H9 (cell line): ENCODE data around the gene ISCA1. TPM values are rescaled to one million over a fixed set of nuclear protein-coding genes. Genes with fewer than 3 reads are reported as not detected.

Source experiments
- DNase-seq: peaks from one replicate; pipeline ENCODE4 v3.0.0-alpha.2; 2017
- H2AFZ ChIP-seq: one replicate; pipeline ENCODE4 v1.6.1; 2013; ENCODE audit warnings: mild to moderate bottlenecking, low read length, control low read depth, moderate library complexity
- H2AK5ac ChIP-seq: 2 replicates; pipeline ENCODE4 v1.6.1; 2013; ENCODE audit warnings: low read length, control low read depth, mixed read lengths; ENCODE audit not compliant: insufficient read length
- H2BK120ac ChIP-seq: one replicate; pipeline ENCODE4 v1.6.1; 2013; ENCODE audit warnings: low read depth, mild to moderate bottlenecking, low read length, control low read depth, inconsistent platforms; ENCODE audit not compliant: poor library complexity, severe bottlenecking
- H2BK12ac ChIP-seq: 2 replicates; pipeline ENCODE4 v1.6.1; 2013; ENCODE audit warnings: low read length, control low read depth, mixed read lengths, low read depth; ENCODE audit not compliant: insufficient read length
- H2BK15ac ChIP-seq: 2 replicates; pipeline ENCODE4 v1.6.1; 2013; ENCODE audit warnings: low read depth, low read length, control low read depth
- H2BK20ac ChIP-seq: one replicate; pipeline ENCODE4 v1.6.1; 2013; ENCODE audit warnings: low read depth, mild to moderate bottlenecking, low read length, control low read depth, inconsistent platforms; ENCODE audit not compliant: poor library complexity, severe bottlenecking
- H2BK5ac ChIP-seq: 2 replicates; pipeline ENCODE4 v1.6.1; 2013; ENCODE audit warnings: low read length, control low read depth, mixed read lengths; ENCODE audit not compliant: insufficient read length
- H3K14ac ChIP-seq: 2 replicates; pipeline ENCODE4 v1.6.1; 2013; ENCODE audit warnings: low read length, control low read depth; ENCODE audit not compliant: insufficient read depth
- H3K18ac ChIP-seq: 2 replicates; pipeline ENCODE4 v1.6.1; 2013; ENCODE audit warnings: low read depth, mild to moderate bottlenecking, mixed read lengths, low read length, control low read depth; ENCODE audit not compliant: insufficient read length
- H3K23ac ChIP-seq: 2 replicates; pipeline ENCODE4 v1.6.1; 2013; ENCODE audit warnings: low read length, control low read depth, mixed read lengths, low read depth; ENCODE audit not compliant: insufficient read length
- H3K23me2 ChIP-seq: 2 replicates; pipeline ENCODE4 v1.6.1; 2013; ENCODE audit warnings: low read depth, mild to moderate bottlenecking, mixed read lengths, low read length, control low read depth; ENCODE audit not compliant: insufficient read length, poor library complexity, severe bottlenecking
- H3K27ac ChIP-seq: 2 replicates; pipeline ENCODE4 v1.5.1; 2013; ENCODE audit warnings: low read length, control low read depth, mixed read lengths, low read depth; ENCODE audit not compliant: insufficient read length
- H3K27me3 ChIP-seq: 2 replicates; pipeline ENCODE4 v1.6.1; 2013; ENCODE audit warnings: low read length, control low read depth, inconsistent platforms; ENCODE audit not compliant: insufficient read depth
- H3K4ac ChIP-seq: 2 replicates; pipeline ENCODE4 v1.6.1; 2013; ENCODE audit warnings: low read depth, mild to moderate bottlenecking, control low read depth, inconsistent platforms, low read length, moderate library complexity
- H3K4me1 ChIP-seq: 2 replicates; pipeline ENCODE4 v1.6.1; 2013; ENCODE audit warnings: low read length, control low read depth, inconsistent platforms; ENCODE audit not compliant: insufficient read depth
- H3K4me2 ChIP-seq: 2 replicates; pipeline ENCODE4 v1.6.1; 2013; ENCODE audit warnings: low read length, control low read depth, mixed read lengths; ENCODE audit not compliant: insufficient read length, insufficient read depth
- H3K56ac ChIP-seq: 2 replicates; pipeline ENCODE4 v1.6.1; 2013; ENCODE audit warnings: low read depth, mild to moderate bottlenecking, mixed read lengths, low read length, control low read depth; ENCODE audit not compliant: insufficient read length
- H3K79me1 ChIP-seq: 2 replicates; pipeline ENCODE4 v1.6.1; 2013; ENCODE audit warnings: low read depth, mild to moderate bottlenecking, moderate library complexity, low read length, control low read depth, inconsistent platforms; ENCODE audit not compliant: insufficient read depth, poor library complexity, severe bottlenecking
- H3K79me2 ChIP-seq: 2 replicates; pipeline ENCODE4 v1.6.1; 2013; ENCODE audit warnings: low read length, control low read depth, inconsistent platforms; ENCODE audit not compliant: insufficient read depth
- H3K9ac ChIP-seq: 2 replicates; pipeline ENCODE4 v1.6.1; 2013; ENCODE audit warnings: low read length, control low read depth, mixed read lengths; ENCODE audit not compliant: insufficient read length; ENCODE audit errors: extremely low read depth
- H3K9me3 ChIP-seq: one replicate; pipeline ENCODE4 v1.6.1; 2013; ENCODE audit warnings: low read depth, low read length, inconsistent platforms; ENCODE audit not compliant: control insufficient read depth
- H3T11ph ChIP-seq: one replicate; pipeline ENCODE4 v1.6.1; 2013; ENCODE audit warnings: mild to moderate bottlenecking, low read length, control low read depth, inconsistent platforms
- H4K20me1 ChIP-seq: one replicate; pipeline ENCODE4 v1.6.1; 2013; ENCODE audit not compliant: control insufficient read depth, insufficient read length, insufficient read depth
- H4K5ac ChIP-seq: 2 replicates; pipeline ENCODE4 v1.6.1; 2013; ENCODE audit warnings: low read depth, mild to moderate bottlenecking, mixed read lengths, low read length, control low read depth; ENCODE audit not compliant: insufficient read length
- H4K8ac ChIP-seq: replicated peaks from 2 replicates; pipeline ENCODE4 v1.6.1; 2013; ENCODE audit warnings: low read length, control low read depth, mixed read lengths, low read depth; ENCODE audit not compliant: insufficient read length
- H4K91ac ChIP-seq: 2 replicates; pipeline ENCODE4 v1.6.1; 2013; ENCODE audit warnings: low read depth, mild to moderate bottlenecking, moderate library complexity, mixed read lengths, low read length, control low read depth; ENCODE audit not compliant: insufficient read length
- H3K27ac Mint-ChIP-seq, 3 experiments: 2 replicates in 2 of 3; 3 replicates in 1 of 3; pipeline ENCODE4 v1.8.0; 2020 to 2021; ENCODE audit warnings: mixed read lengths in 3 of 3, mild to moderate bottlenecking in 1 of 3, moderate library complexity in 1 of 3
- H3K27me3 Mint-ChIP-seq: 2 replicates; pipeline ENCODE4 v1.8.0; 2021; ENCODE audit warnings: low read depth, mild to moderate bottlenecking, moderate library complexity, mixed read lengths
- H3K36me3 Mint-ChIP-seq, 3 experiments: 2 replicates in 2 of 3; 3 replicates in 1 of 3; pipeline ENCODE4 v1.8.0; 2020 to 2021; ENCODE audit warnings: low read depth in 3 of 3, mixed read lengths in 3 of 3; ENCODE audit not compliant: insufficient read depth in 1 of 3
- H3K4me1 Mint-ChIP-seq, 2 experiments: 2 replicates each; pipeline ENCODE4 v1.8.0; 2020; ENCODE audit warnings: mixed read lengths in 2 of 2
- H3K4me3 Mint-ChIP-seq, 2 experiments: 2 replicates in 1 of 2; 3 replicates in 1 of 2; pipeline ENCODE4 v1.8.0; 2020 to 2021; ENCODE audit warnings: mild to moderate bottlenecking in 2 of 2, mixed read lengths in 2 of 2, moderate library complexity in 1 of 2
- H3K9me3 Mint-ChIP-seq, 2 experiments: 2 replicates in 1 of 2; 3 replicates in 1 of 2; pipeline ENCODE4 v1.8.0; 2020; ENCODE audit warnings: mild to moderate bottlenecking in 2 of 2, mixed read lengths in 2 of 2, moderate library complexity in 1 of 2
- CTCF ChIP-seq: fragments of 200-600 bp; sonication (generic); conservative IDR thresholded peaks from 3 replicates; pipeline ENCODE4 v1.8.0; 2021; ENCODE audit warnings: antibody characterized with exemption, mild to moderate bottlenecking
- WGBS: extraction: QIAGEN DNeasy Blood & Tissue Kit; methylation state at CpG from one replicate; pipeline ENCODE4 v1.1.7; 2013; ENCODE audit warnings: missing lambda C conversion rate, low lambda C conversion rate, mixed read lengths; ENCODE audit not compliant: insufficient read length; ENCODE audit errors: extremely low coverage; 5-methylcytosine and 5-hydroxymethylcytosine counted together
- total RNA-seq: library from RNA; stranded (reverse); gene quantifications from 2 replicates; pipeline ENCODE4 v1.2.1, GENCODE V29; 2021

Gene ISCA1
- total RNA-seq, 1 experiment from 2014 or later: 33.3 TPM

- no peak overlapping the region for H3K4ac ChIP-seq
- no peak overlapping the region for H3K9ac ChIP-seq
- H3T11ph ChIP-seq: no peak overlapping the region
- H2BK12ac ChIP-seq: no peak overlapping the region
- no peak overlapping the region for H3K27ac ChIP-seq
- no peak for DNase-seq
- H3K23me2 ChIP-seq: no peaks in the 10 kb centered on the region
- H3K9me3 ChIP-seq: peaks cover 9% of the 10 kb centered on the region
- no peak overlapping the region for H2BK15ac ChIP-seq
- H2BK120ac ChIP-seq: no peak overlapping the region
- no peak overlapping the region for H4K5ac ChIP-seq
- no peaks in the 10 kb centered on the region for H3K27me3 Mint-ChIP-seq
- no CpG with 5 or more reads among the region's 1 CpG for WGBS
- no peaks in the 10 kb centered on the region for H3K27me3 ChIP-seq
- no peak overlapping the region for H4K91ac ChIP-seq
- H3K27ac Mint-ChIP-seq: no peak overlapping the region
- no peak overlapping the region for H2AFZ ChIP-seq
- no peaks in the 10 kb centered on the region for H3K79me2 ChIP-seq
- no peaks in the 10 kb centered on the region for H3K4me1 ChIP-seq
- H2BK5ac ChIP-seq: no peak overlapping the region
- H2BK20ac ChIP-seq: no peak overlapping the region
- H3K9me3 Mint-ChIP-seq: peaks cover 16 to 24% of the 10 kb centered on the region in 2 experiments
- no peak overlapping the region for H3K4me2 ChIP-seq
- no peak overlapping the region for H3K4me3 Mint-ChIP-seq
- no peak for TF ChIP-seq CTCF
- no peak overlapping the region for H4K8ac ChIP-seq
- no peak overlapping the region for H3K14ac ChIP-seq
- no peak overlapping the region for H2AK5ac ChIP-seq
- peaks cover 10 to 12% (median 11%) of the 10 kb centered on the region in 3 experiments for H3K36me3 Mint-ChIP-seq
- H4K20me1 ChIP-seq: no peaks in the 10 kb centered on the region
- no peak overlapping the region for H3K23ac ChIP-seq
- H3K56ac ChIP-seq: no peak overlapping the region
- H3K4me1 Mint-ChIP-seq: peaks cover 0 to 5% of the 10 kb centered on the region in 2 experiments; a peak in 1 of 4 replicates
- no peaks in the 10 kb centered on the region for H3K79me1 ChIP-seq
- no peak overlapping the region for H3K18ac ChIP-seq
These were observed 29.5 kb downstream of the ISCA1 start for GRCh38 chr9:86252870-86253269.
